ENCODE results near the gene PRDX4. TPM values are rescaled to one million over a fixed set of nuclear protein-coding genes. Genes with fewer than 3 reads are reported as not detected.

The PRDX4 gene
- polyA plus RNA-seq, 2 of the 4 experiments (the other 2 are of a cell fraction) = 212 to 283 TPM

- H3K27ac ChIP-seq = no peak overlapping the region
- WGBS (ENCODE audit: missing lambda C conversion rate) = 100% methylated on average over 1 of the region's 1 CpG
- H3K9me3 ChIP-seq = no peaks in the 10 kb centered on the region
- ATAC-seq (no peak), FAIRE-seq (no peak), DNase-seq (ENCODE audit: low read depth in 1 of 2, low spot score in 1 of 2) (no peak)
- ChIA-PET CTCF (interaction anchor here (1.8 kb wide), 1 partner anchor 173 kb away, joined by 6 read pairs; no protein-coding TSS in a partner anchor), POLR2A (no interaction called here)
- no peak overlapping the region for H3K4me3 ChIP-seq
- no peaks in the 10 kb centered on the region for H3K4me1 ChIP-seq
- TF ChIP-seq CTCF (IDR thresholded peaks at IDR 0.05) = no peak
- no peak overlapping the region for H3K4me2 ChIP-seq
Measured at GRCh38 chrX:23729214-23729613, 61.9 kb downstream of the PRDX4 start.

- Histone ChIP-seq H3K9me3 (no peaks in the 10 kb centered on the region), H3K4me3 (no peak overlapping the region), H3K4me2 (no peak overlapping the region), H3K27ac (no peak overlapping the region), H3K4me1 (no peaks in the 10 kb centered on the region)
- ATAC-seq (no peak), DNase-seq (ENCODE audit: low read depth in 1 of 2, low spot score in 1 of 2) (no peak), FAIRE-seq (peak; percentile 13)
- 81% methylated on average over 1 of the region's 1 CpG for WGBS (ENCODE audit: missing lambda C conversion rate)
- POLR2A ChIA-PET = no interaction called here
- CTCF ChIA-PET = no interaction called here
- no peak for TF ChIP-seq POLR2A (IDR thresholded peaks at IDR 0.05; ENCODE audit: low read length)
- no peak for TF ChIP-seq CHD2 (IDR thresholded peaks at IDR 0.05; ENCODE audit: low read length, partially characterized antibody)
- TF ChIP-seq KDM5A (IDR thresholded peaks at IDR 0.05) = no peak
- no peak for TF ChIP-seq FOSB (CRISPR knock-in tag; IDR thresholded peaks at IDR 0.05)
- no peak for TF ChIP-seq NR3C1 (IDR thresholded peaks at IDR 0.05)
- TF ChIP-seq, protein P1, sequence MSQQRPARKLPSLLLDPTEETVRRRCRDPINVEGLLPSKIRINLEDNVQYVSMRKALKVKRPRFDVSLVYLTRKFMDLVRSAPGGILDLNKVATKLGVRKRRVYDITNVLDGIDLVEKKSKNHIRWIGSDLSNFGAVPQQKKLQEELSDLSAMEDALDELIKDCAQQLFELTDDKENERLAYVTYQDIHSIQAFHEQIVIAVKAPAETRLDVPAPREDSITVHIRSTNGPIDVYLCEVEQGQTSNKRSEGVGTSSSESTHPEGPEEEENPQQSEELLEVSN (IDR thresholded peaks at IDR 0.05; ENCODE audit: borderline replicate concordance, low read depth) = no peak
- no peak for TF ChIP-seq HOXB13 (CRISPR knock-in tag; IDR thresholded peaks at IDR 0.05; ENCODE audit: low read depth)
- no peak for TF ChIP-seq RFX5 (IDR thresholded peaks at IDR 0.05)
- TF ChIP-seq POLR2AphosphoS2 (conservative IDR thresholded peaks at IDR 0.05; ENCODE audit: low read length) = no peak
- TF ChIP-seq JUNB (IDR thresholded peaks at IDR 0.05) = no peak
Measured at GRCh38 chrX:23731951-23732350, 64.7 kb downstream of the PRDX4 start.

DNA sequence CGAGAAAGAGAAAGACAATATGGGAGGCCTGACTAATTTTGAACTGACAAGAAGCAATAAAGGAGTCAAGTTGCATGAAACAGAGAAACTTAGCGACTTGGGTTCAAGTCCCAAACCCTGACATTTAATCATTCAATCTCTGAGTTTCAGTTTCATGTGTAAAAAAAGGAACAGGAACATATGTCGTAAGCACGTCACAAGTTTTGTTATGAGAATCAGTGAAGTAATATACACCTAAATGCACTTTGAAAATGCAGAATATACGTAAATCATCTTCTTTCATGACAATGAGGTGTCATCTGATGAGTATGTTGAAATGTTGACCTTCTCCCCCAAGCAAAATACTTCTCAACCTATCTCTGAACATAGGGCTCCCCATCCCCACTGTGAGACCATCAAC, 65.4 kb downstream of the PRDX4 start:
- Histone ChIP-seq H3K4me3 (no peak overlapping the region), H3K4me2 (no peak overlapping the region), H3K9me3 (no peaks in the 10 kb centered on the region), H3K27ac (no peak overlapping the region), H3K4me1 (0 out of 3 replicates have a peak, but pooled peaks cover 4% of the 10 kb centered on the region)
- CTCF ChIA-PET = interaction anchor here (0.7 kb wide), 1 partner anchor 24 kb away, joined by 3 read pairs; no protein-coding TSS in a partner anchor
- POLR2A ChIA-PET = no interaction called here
- 79% methylated on average over 5 of the region's 5 CpGs for WGBS (ENCODE audit: missing lambda C conversion rate)
- DNase-seq (ENCODE audit: low read depth in 1 of 2, low spot score in 1 of 2) (no peak), FAIRE-seq (peak; percentile 94), ATAC-seq (no peak)
- TF ChIP-seq FOXS1 (CRISPR knock-in tag; IDR thresholded peaks at IDR 0.05) = no peak
- TF ChIP-seq FOSB (CRISPR knock-in tag; IDR thresholded peaks at IDR 0.05) = no peak
- TF ChIP-seq, protein P1 (IDR thresholded peaks at IDR 0.05; ENCODE audit: borderline replicate concordance, low read depth) = no peak
- TF ChIP-seq ELK1 (IDR thresholded peaks at IDR 0.05; ENCODE audit: low read depth, low read length) = no peak
- no peak for TF ChIP-seq USF2 (IDR thresholded peaks at IDR 0.05)
- TF ChIP-seq BHLHE40 (IDR thresholded peaks at IDR 0.05; ENCODE audit: low read depth, low read length) = no peak
- no peak for TF ChIP-seq HEYL (CRISPR knock-in tag; IDR thresholded peaks at IDR 0.05)
- TF ChIP-seq ZFP36 (IDR thresholded peaks at IDR 0.05; ENCODE audit: borderline replicate concordance, partially characterized antibody) = no peak
- TF ChIP-seq CHD2 (IDR thresholded peaks at IDR 0.05; ENCODE audit: low read length, partially characterized antibody) = no peak
- no peak for TF ChIP-seq CBX2 (IDR thresholded peaks at IDR 0.05; ENCODE audit: borderline replicate concordance, low read depth)
- TF ChIP-seq NFE2L2 (conservative IDR thresholded peaks at IDR 0.05; ENCODE audit: low read length) = no peak
- no peak for TF ChIP-seq POLR2AphosphoS2 (conservative IDR thresholded peaks at IDR 0.05; ENCODE audit: low read length)
- no peak for TF ChIP-seq JUN (IDR thresholded peaks at IDR 0.05)
- no peak for TF ChIP-seq MAFK (IDR thresholded peaks at IDR 0.05; ENCODE audit: partially characterized antibody)
- TF ChIP-seq ZNF302 (CRISPR knock-in tag; IDR thresholded peaks at IDR 0.05) = no peak
- no peak for TF ChIP-seq NR3C1 (IDR thresholded peaks at IDR 0.05)
- TF ChIP-seq RAD21 (conservative IDR thresholded peaks at IDR 0.05 in 1 of 2, IDR thresholded peaks at IDR 0.05 in 1 of 2) = no peak
- no peak for TF ChIP-seq JUNB (IDR thresholded peaks at IDR 0.05)
- no peak for TF ChIP-seq HOXA7 (CRISPR knock-in tag; IDR thresholded peaks at IDR 0.05)
- no peak for TF ChIP-seq PHF8 (IDR thresholded peaks at IDR 0.05; ENCODE audit: borderline replicate concordance, low read depth)
